PFSK-1 (cell line): Measurements from ENCODE around the gene NEMP2.

Experiments
- FOXP2 ChIP-seq: optimal IDR thresholded peaks from 2 replicates; pipeline ENCODE3; 2011; ENCODE audit warnings: borderline replicate concordance, control low read depth, inconsistent platforms; ENCODE audit not compliant: insufficient read depth; ENCODE audit errors: extremely low read length, extremely low read depth
- POLR2AphosphoS5 ChIP-seq: IDR thresholded peaks from 2 replicates; pipeline ENCODE4 v1.6.1; 2012; ENCODE audit warnings: low read depth, mild to moderate bottlenecking, control low read depth, low read length, moderate library complexity
- REST ChIP-seq, 2 experiments: IDR thresholded peaks; 2 replicates each; pipeline versions ENCODE4 v1.6.1 to v1.8.0; 2011 to 2012; ENCODE audit warnings: low read depth in 2 of 2, low read length in 2 of 2, control low read depth in 1 of 2, inconsistent platforms in 1 of 2, mild to moderate bottlenecking in 1 of 2, moderate library complexity in 1 of 2; ENCODE audit not compliant: insufficient read depth in 1 of 2
- SIN3A ChIP-seq: IDR thresholded peaks from 2 replicates; pipeline ENCODE4 v1.6.1; 2012; ENCODE audit warnings: mild to moderate bottlenecking, low read length, moderate library complexity, borderline replicate concordance; ENCODE audit not compliant: insufficient read depth
- TAF1 ChIP-seq: IDR thresholded peaks from 2 replicates; pipeline ENCODE4 v1.6.1; 2012; ENCODE audit warnings: low read length, control low read depth, borderline replicate concordance; ENCODE audit not compliant: insufficient read depth

- TF ChIP-seq SIN3A (no peak), POLR2AphosphoS5 (no peak), FOXP2 (no peak), TAF1 (no peak), REST (IDR thresholded peaks at IDR 0.05; ENCODE audit: insufficient read depth in 1 of 2, low read depth in 2 of 2, low read length in 2 of 2) (no peak)
Measured at GRCh38 chr2:190511104-190511503, 23.4 kb downstream of the NEMP2 start.
